Measurements from ENCODE around the gene SYF2. TPM values are rescaled to one million over a fixed set of nuclear protein-coding genes. Genes with fewer than 3 reads are reported as not detected.
A peak's percentile ranks its signal among the peaks of the same experiment; 100 is the strongest.

Gene SYF2
- polyA plus RNA-seq, 3 donors: 32.0 to 52.9 (median 45.1) TPM

DNA sequence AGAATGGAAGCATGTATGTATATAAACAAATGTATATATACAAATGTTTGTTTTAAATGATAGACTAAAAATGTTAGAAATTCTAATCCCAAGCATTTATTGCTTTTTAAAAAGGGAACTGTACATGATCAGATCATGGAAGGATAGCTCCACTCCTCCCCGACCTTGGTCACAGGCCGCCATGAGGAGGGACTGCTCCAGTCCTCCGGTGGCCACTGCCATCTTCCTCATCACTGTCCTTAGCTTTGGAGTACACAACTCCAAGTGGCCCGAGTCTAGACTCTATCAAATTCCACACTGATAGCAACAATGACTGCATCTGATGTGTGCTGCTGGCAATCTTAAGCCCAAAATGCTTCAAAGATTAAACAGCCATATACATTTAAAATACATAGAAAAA is 9.7 kb downstream of the SYF2 start:
- H3K36me3 ChIP-seq (replicated peaks in 1 of 2; ENCODE audit: control insufficient read depth in 1 of 2, insufficient read depth in 2 of 2, low read length in 2 of 2): peaks cover 69 to 83% of the 10 kb centered on the region in 2 donors
- intact Hi-C loops (cut with micrococcal nuclease): no loop called here
- Mint-ChIP-seq H3K4me3 (no peak overlapping the region), H3K27ac (no peak overlapping the region), H3K36me3 (peaks cover 66 to 82% of the 10 kb centered on the region in 2 donors), H3K9me3 (no peaks in the 10 kb centered on the region), H3K4me1 (no peaks in the 10 kb centered on the region), H3K27me3 (ENCODE audit: low read depth in 3 of 3) (peaks cover 0 to 2% (median 0%) of the 10 kb centered on the region in 3 donors)
- no peak overlapping the region for H3K4me3 ChIP-seq (replicated peaks in 1 of 3; ENCODE audit: low read depth in 2 of 3, low read length in 3 of 3)
- H3K4me1 ChIP-seq (ENCODE audit: control insufficient read depth in 1 of 2, insufficient read depth in 2 of 2, low read length in 2 of 2): no peaks in the 10 kb centered on the region
- H4K20me1 ChIP-seq (ENCODE audit: insufficient read depth, low read length): peaks cover 45% of the 10 kb centered on the region
- WGBS (ENCODE audit: insufficient coverage): 100% methylated on average over 4 of the region's 4 CpGs
- no peak overlapping the region for H3K27ac ChIP-seq (ENCODE audit: low read depth in 1 of 2, low read length in 2 of 2)
- no peak overlapping the region for H3K9ac ChIP-seq (ENCODE audit: insufficient read depth, low read length, poor library complexity, severe bottlenecking)
- no peak overlapping the region for H2AFZ ChIP-seq (ENCODE audit: insufficient read depth, low read depth, low read length, poor library complexity, severe bottlenecking)
- H3K4me2 ChIP-seq (replicated peaks; ENCODE audit: extremely low read depth, low read length, poor library complexity, severe bottlenecking): no peak overlapping the region
- H3K79me2 ChIP-seq (ENCODE audit: insufficient read depth, low read length): peaks cover 8% of the 10 kb centered on the region
- DNase-seq: no peak
- TF ChIP-seq, protein P1, sequence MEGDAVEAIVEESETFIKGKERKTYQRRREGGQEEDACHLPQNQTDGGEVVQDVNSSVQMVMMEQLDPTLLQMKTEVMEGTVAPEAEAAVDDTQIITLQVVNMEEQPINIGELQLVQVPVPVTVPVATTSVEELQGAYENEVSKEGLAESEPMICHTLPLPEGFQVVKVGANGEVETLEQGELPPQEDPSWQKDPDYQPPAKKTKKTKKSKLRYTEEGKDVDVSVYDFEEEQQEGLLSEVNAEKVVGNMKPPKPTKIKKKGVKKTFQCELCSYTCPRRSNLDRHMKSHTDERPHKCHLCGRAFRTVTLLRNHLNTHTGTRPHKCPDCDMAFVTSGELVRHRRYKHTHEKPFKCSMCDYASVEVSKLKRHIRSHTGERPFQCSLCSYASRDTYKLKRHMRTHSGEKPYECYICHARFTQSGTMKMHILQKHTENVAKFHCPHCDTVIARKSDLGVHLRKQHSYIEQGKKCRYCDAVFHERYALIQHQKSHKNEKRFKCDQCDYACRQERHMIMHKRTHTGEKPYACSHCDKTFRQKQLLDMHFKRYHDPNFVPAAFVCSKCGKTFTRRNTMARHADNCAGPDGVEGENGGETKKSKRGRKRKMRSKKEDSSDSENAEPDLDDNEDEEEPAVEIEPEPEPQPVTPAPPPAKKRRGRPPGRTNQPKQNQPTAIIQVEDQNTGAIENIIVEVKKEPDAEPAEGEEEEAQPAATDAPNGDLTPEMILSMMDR (IDR thresholded peaks at IDR 0.05): no peak
- no peaks in the 10 kb centered on the region for H3K9me3 ChIP-seq (replicated peaks in 1 of 2; ENCODE audit: control insufficient read depth in 1 of 2, insufficient read depth in 1 of 2, low read length in 2 of 2)
- H3K27me3 ChIP-seq (ENCODE audit: control insufficient read depth in 2 of 2, insufficient read depth in 2 of 2, low read length in 2 of 2): no peaks in the 10 kb centered on the region

DNA sequence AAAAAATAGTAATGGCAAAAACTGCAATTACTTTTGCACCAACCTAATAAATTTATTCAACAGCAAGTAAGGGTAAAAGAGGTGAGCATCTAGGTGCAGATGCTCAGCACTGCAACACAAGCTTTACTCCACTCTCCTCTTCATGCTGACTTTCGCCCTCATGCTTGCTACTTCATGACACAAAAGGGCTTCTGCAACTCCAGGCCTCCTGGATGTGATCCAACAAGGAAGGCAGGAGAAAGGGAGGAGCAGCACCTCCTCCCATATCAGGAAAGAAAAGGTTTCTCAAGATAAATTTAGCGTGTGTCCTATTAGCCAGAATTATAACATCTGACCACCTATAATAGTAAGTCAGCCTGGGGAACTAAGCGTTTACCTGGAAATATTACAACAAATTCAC is 11.6 kb downstream of the SYF2 start:
- Histone ChIP-seq H4K20me1 (ENCODE audit: insufficient read depth, low read length) (peaks cover 30% of the 10 kb centered on the region), H3K27ac (ENCODE audit: low read depth in 1 of 2, low read length in 2 of 2) (no peak overlapping the region), H2AFZ (ENCODE audit: insufficient read depth, low read depth, low read length, poor library complexity, severe bottlenecking) (no peak overlapping the region), H3K36me3 (replicated peaks in 1 of 2; ENCODE audit: control insufficient read depth in 1 of 2, insufficient read depth in 2 of 2, low read length in 2 of 2) (peaks cover 52 to 64% of the 10 kb centered on the region in 2 donors), H3K4me3 (replicated peaks in 1 of 3; ENCODE audit: low read depth in 2 of 3, low read length in 3 of 3) (no peak overlapping the region), H3K9ac (ENCODE audit: insufficient read depth, low read length, poor library complexity, severe bottlenecking) (no peak overlapping the region), H3K79me2 (ENCODE audit: insufficient read depth, low read length) (no peaks in the 10 kb centered on the region), H3K27me3 (ENCODE audit: control insufficient read depth in 2 of 2, insufficient read depth in 2 of 2, low read length in 2 of 2) (no peaks in the 10 kb centered on the region), H3K4me2 (replicated peaks; ENCODE audit: extremely low read depth, low read length, poor library complexity, severe bottlenecking) (no peak overlapping the region), H3K4me1 (ENCODE audit: control insufficient read depth in 1 of 2, insufficient read depth in 2 of 2, low read length in 2 of 2) (peaks cover 0 to 4% of the 10 kb centered on the region in 2 donors), H3K9me3 (replicated peaks in 1 of 2; ENCODE audit: control insufficient read depth in 1 of 2, insufficient read depth in 1 of 2, low read length in 2 of 2) (no peaks in the 10 kb centered on the region)
- Mint-ChIP-seq H3K9me3 (no peaks in the 10 kb centered on the region), H3K27ac (peak overlapping the region in 2 of 7 donors; percentile 51 to 64), H3K27me3 (ENCODE audit: low read depth in 3 of 3) (peaks cover 0 to 2% (median 0%) of the 10 kb centered on the region in 3 donors), H3K36me3 (peaks cover 51 to 64% of the 10 kb centered on the region in 2 donors), H3K4me3 (no peak overlapping the region), H3K4me1 (peaks cover 12% of the 10 kb centered on the region)
- no CpG with 5 or more reads among the region's 3 CpGs for WGBS (ENCODE audit: insufficient coverage)
- intact Hi-C loops (cut with micrococcal nuclease): no loop called here
- TF ChIP-seq, protein P1 (IDR thresholded peaks at IDR 0.05): no peak
- no peak for DNase-seq
